Keratinocyte (primary cell): ENCODE measurements around the gene AFG1L. TPM values are rescaled to one million over a fixed set of nuclear protein-coding genes. Genes with fewer than 3 reads are reported as not detected.

Experiments
- DNase-seq: peaks from one replicate; pipeline ENCODE4 v3.0.0-alpha.2; 2011; ENCODE audit warnings: low read depth, missing footprints, low spot score
- FAIRE-seq: peaks from 2 replicates; lab custom pipeline; 2011; peaks lifted over from hg19 to GRCh38; lab: Jason Lieb, UNC
- H2AFZ ChIP-seq: 2 replicates; pipeline ENCODE4 v1.6.0; 2012; ENCODE audit warnings: low read length, control low read depth, inconsistent platforms; ENCODE audit not compliant: control insufficient read depth
- H3K27ac ChIP-seq: 2 replicates; pipeline ENCODE4 v1.5.1; 2011; ENCODE audit warnings: low read length; ENCODE audit not compliant: control insufficient read depth, insufficient read depth
- H3K27me3 ChIP-seq: 3 replicates; pipeline ENCODE4 v1.6.0; 2011; ENCODE audit warnings: low read length; ENCODE audit not compliant: control insufficient read depth, insufficient read depth; ENCODE audit errors: extremely low read depth
- H3K36me3 ChIP-seq, 2 experiments: 2 replicates in 1 of 2; 3 replicates in 1 of 2; pipeline ENCODE4 v1.5.1; 2011; ENCODE audit warnings: low read length in 2 of 2, mild to moderate bottlenecking in 1 of 2; ENCODE audit not compliant: control insufficient read depth in 2 of 2, insufficient read depth in 2 of 2; ENCODE audit errors: extremely low read depth in 1 of 2
- H3K4me1 ChIP-seq: 3 replicates; pipeline ENCODE4 v1.5.1; 2011; ENCODE audit warnings: low read length; ENCODE audit not compliant: control insufficient read depth, insufficient read depth; ENCODE audit errors: extremely low read depth
- H3K4me2 ChIP-seq: 3 replicates; pipeline ENCODE4 v1.6.0; 2011; ENCODE audit warnings: low read depth, low read length; ENCODE audit not compliant: control insufficient read depth, insufficient read depth; ENCODE audit errors: extremely low read depth
- H3K4me3 ChIP-seq, 3 experiments: fragments of 200-600 bp in 1 of 3; sonication (generic) in 1 of 3; 2 replicates in 2 of 3; 3 replicates in 1 of 3; pipeline ENCODE4 v1.5.1; 2011 to 2016; ENCODE audit warnings: low read length in 3 of 3, mild to moderate bottlenecking in 3 of 3, control low read depth in 2 of 3, inconsistent platforms in 1 of 3, low read depth in 1 of 3, mixed read lengths in 1 of 3, mixed run types in 1 of 3, moderate library complexity in 1 of 3; ENCODE audit not compliant: control insufficient read depth in 2 of 3, insufficient read depth in 2 of 3; ENCODE audit errors: extremely low read depth in 1 of 3
- H3K79me2 ChIP-seq: 2 replicates; pipeline ENCODE4 v1.6.0; 2012; ENCODE audit warnings: low read length; ENCODE audit not compliant: control insufficient read depth, insufficient read depth
- H3K9ac ChIP-seq: 3 replicates; pipeline ENCODE4 v1.6.0; 2011; ENCODE audit warnings: low read length; ENCODE audit not compliant: control insufficient read depth, insufficient read depth; ENCODE audit errors: extremely low read depth
- H3K9me1 ChIP-seq: 3 replicates; pipeline ENCODE4 v1.6.0; 2011; ENCODE audit warnings: low read length; ENCODE audit not compliant: control insufficient read depth, insufficient read depth; ENCODE audit errors: extremely low read depth
- H3K9me3 ChIP-seq: 2 replicates; pipeline ENCODE4 v1.5.1; 2012; ENCODE audit warnings: low read depth, low read length; ENCODE audit not compliant: control insufficient read depth
- H4K20me1 ChIP-seq: 3 replicates; pipeline ENCODE4 v1.6.0; 2011; ENCODE audit warnings: low read length; ENCODE audit not compliant: control insufficient read depth, insufficient read depth; ENCODE audit errors: extremely low read depth
- EZH2 ChIP-seq: IDR thresholded peaks from one replicate; pipeline ENCODE4 v1.6.1; 2012; ENCODE audit warnings: inconsistent platforms, mild to moderate bottlenecking, low read length, moderate library complexity
- dilution Hi-C: fragments of 300-500 bp; cut with MboI; formaldehyde crosslinking; loops from one replicate; pipeline ENCODE4 v1.7.0; 2020; ENCODE audit warnings: low sequenced_read_pairs; ENCODE audit not compliant: extremely low pct_ligation_motif_present
- polyA plus RNA-seq, 5 experiments: library from polyadenylated mRNA; depleted of rRNA in 3 of 5; stranded (reverse) in 3 of 5; stranded (forward) in 1 of 5; unstranded in 1 of 5; fragments of >200 nt; gene quantifications; 1 replicate in 1 of 5; 2 replicates in 3 of 5; 3 replicates in 1 of 5; pipeline versions ENCODE4 v1.2.1 to v1.2.3, GENCODE V29; 2011 to 2012; ENCODE audit warnings: missing spikeins in 2 of 5, low read depth in 1 of 5, low replicate concordance in 1 of 5
- TF ChIP-seq, protein P1 (sequence below), 3 experiments: IDR thresholded peaks in 1 of 3; conservative IDR thresholded peaks in 1 of 3; optimal IDR thresholded peaks in 1 of 3; 2 replicates in 2 of 3; 3 replicates in 1 of 3; pipeline versions ENCODE3 to v1.5.1; 2011; ENCODE audit warnings: low read length in 3 of 3, mild to moderate bottlenecking in 3 of 3, moderate library complexity in 2 of 3, control low read depth in 1 of 3, inconsistent platforms in 1 of 3; ENCODE audit not compliant: insufficient read depth in 2 of 3; ENCODE audit errors: extremely low read depth in 1 of 3

The AFG1L gene
- polyA plus RNA-seq, 1 donor (not counting 4 experiments of a cell fraction or from before 2014, with no cell fraction given): 3.1 TPM

DNA sequence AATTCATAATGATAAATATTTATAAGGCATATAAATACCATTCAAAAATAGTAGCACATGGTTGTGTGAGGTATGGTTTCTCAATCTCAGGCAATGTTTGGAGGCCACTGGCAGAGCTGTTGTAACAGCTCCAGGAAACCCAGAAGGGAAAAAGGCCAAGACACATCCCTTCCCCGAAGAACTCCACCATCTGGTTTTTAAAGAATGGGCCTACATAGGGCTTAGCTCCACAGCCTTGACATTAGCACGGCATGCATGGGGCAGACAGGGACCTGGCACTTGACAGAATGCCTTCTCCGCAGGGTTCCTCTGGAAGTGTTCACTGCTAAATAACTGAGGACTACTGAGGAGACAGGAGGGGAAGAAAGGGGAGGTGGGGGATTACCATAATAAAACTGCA lies 249.8 kb downstream of the AFG1L start:
- Histone ChIP-seq H3K27me3 (no peaks in the 10 kb centered on the region), H3K36me3 (no peaks in the 10 kb centered on the region), H3K27ac (no peak overlapping the region), H3K79me2 (no peaks in the 10 kb centered on the region), H3K9me1 (no peaks in the 10 kb centered on the region), H3K4me1 (no peaks in the 10 kb centered on the region), H2AFZ (no peak overlapping the region), H3K4me2 (no peak overlapping the region), H4K20me1 (no peaks in the 10 kb centered on the region), H3K4me3 (no peak overlapping the region), H3K9me3 (no peaks in the 10 kb centered on the region), H3K9ac (no peak overlapping the region)
- DNase-seq (no peak), FAIRE-seq (no peak)
- TF ChIP-seq, protein P1, sequence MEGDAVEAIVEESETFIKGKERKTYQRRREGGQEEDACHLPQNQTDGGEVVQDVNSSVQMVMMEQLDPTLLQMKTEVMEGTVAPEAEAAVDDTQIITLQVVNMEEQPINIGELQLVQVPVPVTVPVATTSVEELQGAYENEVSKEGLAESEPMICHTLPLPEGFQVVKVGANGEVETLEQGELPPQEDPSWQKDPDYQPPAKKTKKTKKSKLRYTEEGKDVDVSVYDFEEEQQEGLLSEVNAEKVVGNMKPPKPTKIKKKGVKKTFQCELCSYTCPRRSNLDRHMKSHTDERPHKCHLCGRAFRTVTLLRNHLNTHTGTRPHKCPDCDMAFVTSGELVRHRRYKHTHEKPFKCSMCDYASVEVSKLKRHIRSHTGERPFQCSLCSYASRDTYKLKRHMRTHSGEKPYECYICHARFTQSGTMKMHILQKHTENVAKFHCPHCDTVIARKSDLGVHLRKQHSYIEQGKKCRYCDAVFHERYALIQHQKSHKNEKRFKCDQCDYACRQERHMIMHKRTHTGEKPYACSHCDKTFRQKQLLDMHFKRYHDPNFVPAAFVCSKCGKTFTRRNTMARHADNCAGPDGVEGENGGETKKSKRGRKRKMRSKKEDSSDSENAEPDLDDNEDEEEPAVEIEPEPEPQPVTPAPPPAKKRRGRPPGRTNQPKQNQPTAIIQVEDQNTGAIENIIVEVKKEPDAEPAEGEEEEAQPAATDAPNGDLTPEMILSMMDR (optimal IDR thresholded peaks at IDR 0.05 in 1 of 3, IDR thresholded peaks at IDR 0.05 in 1 of 3, conservative IDR thresholded peaks at IDR 0.05 in 1 of 3; ENCODE audit: extremely low read depth in 1 of 3, insufficient read depth in 2 of 3, low read length in 3 of 3): no peak
- no peak for TF ChIP-seq EZH2
- dilution Hi-C loops: no loop called here

DNA sequence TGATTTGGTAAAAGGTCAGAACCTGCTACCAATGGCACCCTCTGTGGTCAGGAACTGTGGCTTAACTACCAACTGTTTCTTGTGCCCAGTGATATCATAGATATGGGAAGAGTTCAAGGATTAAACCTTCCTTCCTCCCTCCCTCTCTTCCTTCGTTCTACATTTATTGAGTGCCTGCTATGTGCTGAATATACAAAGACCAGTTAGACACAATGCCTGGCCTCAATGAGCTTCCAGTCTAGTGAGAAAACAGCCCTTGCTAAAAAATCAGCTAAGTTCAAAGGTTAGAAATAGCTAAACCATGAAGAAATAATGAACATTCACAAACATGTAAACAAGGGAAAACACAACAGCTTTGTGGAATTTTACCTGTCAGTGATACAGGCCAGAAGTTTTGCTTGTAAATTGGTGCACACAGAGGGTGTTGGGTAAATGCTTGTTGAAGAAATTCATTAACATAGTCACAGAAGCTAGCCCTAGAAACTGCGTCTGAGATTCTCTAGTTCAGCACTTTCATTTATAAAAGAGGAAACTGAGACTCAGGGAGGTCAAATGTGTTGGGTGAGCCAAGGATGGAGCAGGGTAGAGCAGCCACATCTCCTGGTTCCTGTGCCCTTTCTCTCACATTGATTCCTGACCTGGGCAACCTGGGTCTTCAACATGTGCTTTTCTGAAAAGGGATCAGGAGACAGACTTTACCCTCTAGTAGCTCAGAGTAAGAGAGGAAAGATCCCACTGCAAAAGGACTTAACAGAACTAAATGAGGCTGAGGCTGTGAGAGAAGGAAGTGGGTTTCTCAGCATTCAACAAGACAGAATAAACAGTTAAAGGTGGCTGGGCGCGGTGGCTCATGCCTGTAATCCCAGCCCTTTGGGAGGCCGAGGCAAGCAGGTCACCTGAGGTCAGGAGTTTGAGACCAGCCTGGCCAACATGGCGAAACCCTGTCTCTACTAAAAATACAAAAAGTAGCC lies 251.5 kb downstream of the AFG1L start:
- no peak overlapping the region for H3K27ac ChIP-seq
- no peaks in the 10 kb centered on the region for H4K20me1 ChIP-seq
- DNase-seq: no peak
- no peaks in the 10 kb centered on the region for H3K79me2 ChIP-seq
- dilution Hi-C loops: no loop called here
- H3K9me3 ChIP-seq: no peaks in the 10 kb centered on the region
- TF ChIP-seq, protein P1 (optimal IDR thresholded peaks at IDR 0.05 in 1 of 3, IDR thresholded peaks at IDR 0.05 in 1 of 3, conservative IDR thresholded peaks at IDR 0.05 in 1 of 3; ENCODE audit: extremely low read depth in 1 of 3, insufficient read depth in 2 of 3, low read length in 3 of 3): no peak
- TF ChIP-seq EZH2: no peak
- no peak overlapping the region for H3K9ac ChIP-seq
- no peak overlapping the region for H3K4me3 ChIP-seq
- no peaks in the 10 kb centered on the region for H3K9me1 ChIP-seq
- no peak for FAIRE-seq
- H3K4me2 ChIP-seq: no peak overlapping the region
- no peak overlapping the region for H2AFZ ChIP-seq
- H3K36me3 ChIP-seq: no peaks in the 10 kb centered on the region
- H3K27me3 ChIP-seq: no peaks in the 10 kb centered on the region
- H3K4me1 ChIP-seq: no peaks in the 10 kb centered on the region
